GM19463 (cell line): ENCODE measurements around the gene CHIT1.

Experiments
- ATAC-seq: cut with Tn5 transposase; IDR thresholded peaks from one replicate; pipeline ENCODE4 v1.9.1; 2021; ENCODE audit warnings: mild to moderate bottlenecking, moderate library complexity; ENCODE audit not compliant: unreplicated experiment

The CHIT1 gene

DNA sequence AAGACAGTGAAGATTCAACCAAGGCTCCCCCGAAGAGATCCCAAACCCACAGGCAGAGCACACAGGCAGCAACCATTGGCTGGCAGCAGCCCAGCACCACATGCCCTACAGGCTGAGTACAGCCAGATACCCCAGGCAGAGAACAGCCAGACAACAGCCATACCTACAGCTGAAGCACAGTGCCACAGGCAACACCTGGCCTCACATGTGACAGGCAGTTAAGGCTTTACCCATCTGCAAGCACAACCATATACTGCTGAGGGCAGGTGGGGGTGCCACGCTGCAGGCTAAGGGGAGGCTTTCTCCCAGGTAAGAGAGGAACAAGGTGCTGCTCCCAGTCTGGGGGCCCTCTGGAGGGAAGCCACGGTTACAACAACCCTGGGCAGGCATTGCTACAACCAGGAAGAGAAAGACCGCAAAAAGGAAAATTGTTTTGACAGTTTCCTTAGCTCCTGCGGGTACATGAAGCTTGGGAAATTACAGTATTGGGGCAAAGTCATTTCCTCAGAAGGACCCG, 12.3 kb downstream of the CHIT1 start:
- no peak for ATAC-seq

DNA sequence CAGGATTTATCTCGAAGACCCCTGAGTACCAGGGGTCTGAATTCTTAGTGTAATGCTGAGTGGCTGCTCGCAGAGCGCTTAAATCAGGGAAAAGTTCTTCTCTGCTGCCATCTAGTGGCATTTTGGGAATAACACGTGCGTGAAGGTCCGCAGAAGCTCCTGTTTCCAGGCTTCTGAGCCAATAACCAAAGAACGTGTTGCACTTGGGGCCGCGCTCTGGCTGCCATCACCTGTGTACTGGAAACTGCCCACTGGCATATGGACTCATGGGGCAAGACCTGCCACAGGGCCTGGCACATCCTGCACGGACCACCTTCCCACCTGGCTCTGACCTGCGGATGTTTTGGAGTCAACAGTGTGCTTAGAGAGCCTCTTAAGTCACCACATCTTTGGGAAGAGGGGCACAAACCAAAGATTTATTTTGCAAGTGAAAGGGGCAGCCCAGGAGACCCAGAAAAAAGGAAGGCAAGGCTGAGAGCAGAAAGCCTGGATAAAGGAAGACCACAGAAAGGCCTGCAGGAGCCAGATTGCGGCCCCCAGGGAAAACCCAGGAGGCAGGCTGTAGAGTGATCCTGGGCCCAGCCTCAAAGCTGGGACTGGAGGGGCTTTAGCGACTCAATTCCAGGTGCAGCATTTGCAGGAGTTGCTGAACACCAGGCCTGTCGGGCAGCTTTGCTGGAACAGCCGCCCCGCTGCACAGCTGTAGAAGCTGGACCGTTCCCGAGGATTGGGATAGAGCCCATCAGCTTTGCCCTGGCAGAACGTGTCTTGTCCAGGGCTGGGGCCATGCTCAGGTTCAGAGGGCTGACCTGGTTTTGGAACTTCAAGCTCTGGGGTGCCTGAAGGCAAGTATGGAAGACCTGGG, 13.0 kb downstream of the CHIT1 start:
- no peak for ATAC-seq

DNA sequence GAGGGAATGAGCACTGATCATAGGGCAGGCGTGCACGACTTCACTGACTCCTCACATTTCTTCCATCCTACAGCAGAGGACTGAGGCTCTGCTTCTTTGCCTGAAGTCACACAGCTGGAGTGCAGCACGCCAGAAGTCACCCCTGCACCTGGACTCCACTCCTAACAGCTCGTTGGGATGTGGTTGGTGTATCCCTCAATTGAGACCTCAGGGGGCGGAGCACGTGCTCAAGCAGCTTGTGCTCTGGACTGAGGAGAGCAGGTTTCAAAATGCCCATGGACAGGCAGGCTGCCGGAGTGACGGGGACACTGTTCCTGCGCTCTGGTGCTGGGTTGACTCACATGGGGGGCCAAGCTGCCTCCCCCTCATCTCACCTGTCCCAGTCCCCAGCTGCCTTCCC, 13.9 kb downstream of the CHIT1 start:
- no peak for ATAC-seq

DNA sequence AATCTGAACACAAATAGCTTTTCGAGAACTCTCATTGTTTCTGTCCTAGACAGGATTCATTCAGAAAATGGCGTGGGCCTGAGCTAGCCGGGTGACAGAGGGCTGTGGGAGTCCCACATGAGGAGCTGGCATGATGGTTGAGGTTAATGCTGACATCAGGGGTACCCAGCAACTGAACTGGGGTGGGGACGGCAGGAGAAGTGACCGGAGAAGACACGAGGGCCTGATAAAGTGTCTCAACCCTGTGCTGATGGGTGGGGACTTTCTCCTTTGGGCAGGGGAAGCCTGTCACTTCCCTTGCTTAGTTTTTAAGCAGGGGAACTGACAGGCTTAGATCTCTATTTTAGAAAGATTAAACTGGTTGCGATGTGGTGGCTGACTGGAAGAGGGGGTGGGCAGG, 14.6 kb downstream of the CHIT1 start:
- no peak for ATAC-seq

DNA sequence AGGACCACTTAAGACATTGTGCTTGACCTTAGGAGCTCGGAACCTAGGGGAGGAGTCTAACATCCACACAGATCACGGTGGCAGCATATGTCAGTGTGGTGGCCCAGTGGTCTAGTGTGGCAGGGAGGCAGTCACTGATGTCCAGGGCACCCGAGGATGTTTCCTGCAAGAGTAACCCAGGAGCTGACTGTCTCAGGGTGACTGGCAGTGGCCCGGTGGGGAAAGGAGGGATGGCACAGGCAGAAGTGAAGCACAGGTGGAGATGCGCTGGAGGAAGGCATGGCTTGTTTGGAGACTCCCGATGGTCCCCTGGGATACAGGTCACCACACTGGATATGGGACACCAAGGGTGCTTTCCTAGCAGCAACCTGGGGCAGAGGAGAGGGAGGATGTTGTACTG, 16.3 kb downstream of the CHIT1 start:
- no peak for ATAC-seq

DNA sequence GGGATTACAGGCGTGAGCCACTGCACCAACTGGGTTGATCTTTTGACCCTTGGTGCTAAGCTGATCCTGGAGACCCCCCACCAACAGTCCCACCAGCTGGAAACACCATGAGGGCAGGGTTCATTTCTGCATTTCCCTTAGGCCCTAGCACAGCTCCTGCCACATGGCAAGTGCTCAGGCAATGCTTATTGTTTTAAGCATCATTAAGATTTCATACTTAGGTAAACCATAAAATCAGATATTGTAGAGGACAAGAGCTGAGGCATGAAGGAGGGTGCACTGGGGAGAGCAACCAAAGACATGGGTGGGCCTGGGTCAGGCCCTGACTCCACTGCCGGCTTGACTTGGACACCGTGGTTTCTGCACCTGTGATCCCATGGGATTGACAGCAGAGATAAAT, 17.7 kb downstream of the CHIT1 start:
- no peak for ATAC-seq

DNA sequence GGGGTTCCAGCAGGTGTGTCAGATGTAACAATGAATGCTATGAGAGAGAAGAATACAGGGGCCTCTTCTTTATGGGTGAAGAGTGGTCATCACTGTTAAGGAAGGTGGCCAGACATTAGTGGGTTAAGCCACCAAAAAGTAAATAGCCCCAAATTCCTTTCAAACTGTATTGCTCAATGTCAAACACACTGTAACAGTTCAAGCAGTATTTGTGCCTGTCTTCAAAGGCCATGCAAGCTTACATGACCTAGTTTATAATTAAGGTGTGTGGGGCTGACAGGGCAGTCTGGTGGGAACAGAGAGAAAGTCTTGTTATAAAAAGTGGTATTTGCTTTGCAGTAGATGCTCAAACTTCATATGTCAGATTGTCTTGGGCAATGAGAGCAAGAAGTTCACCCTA, 18.5 kb downstream of the CHIT1 start:
- no peak for ATAC-seq

DNA sequence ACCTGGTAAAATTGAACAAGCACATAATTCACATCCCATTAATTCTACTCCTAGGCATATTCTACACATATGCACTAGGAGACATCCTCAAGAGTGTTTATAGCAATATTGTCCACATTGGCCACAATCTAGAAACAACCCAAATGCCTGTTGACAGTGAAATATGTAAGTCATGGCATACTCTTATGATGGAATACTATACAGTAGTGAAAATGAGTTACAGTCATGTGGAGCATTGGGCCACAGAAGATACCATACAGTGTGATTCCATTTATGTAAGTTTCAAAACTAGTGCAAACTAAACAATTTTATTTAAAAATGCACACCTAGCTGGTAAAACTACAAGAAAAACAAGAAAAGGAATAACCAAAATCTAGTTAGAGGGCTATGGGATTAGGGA, 19.1 kb downstream of the CHIT1 start:
- ATAC-seq: no peak

DNA sequence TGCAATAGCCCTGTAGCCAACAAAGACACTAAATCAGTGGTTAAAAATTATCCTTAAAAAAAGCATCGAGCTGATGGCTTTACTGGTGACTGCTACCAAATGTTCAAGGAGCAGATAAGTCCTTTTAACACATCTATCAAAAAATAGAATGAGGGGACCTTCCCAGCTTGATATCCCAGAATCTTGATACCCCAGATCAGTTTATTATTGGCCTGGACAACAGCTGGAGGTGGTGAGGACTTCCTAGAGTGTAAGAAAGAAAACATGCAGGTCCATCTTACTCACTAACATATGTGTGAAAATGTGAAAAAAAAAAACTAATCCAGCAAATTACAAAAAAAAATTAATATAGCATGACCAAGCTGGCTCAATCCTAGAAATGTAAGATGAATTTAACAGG, 21.3 kb downstream of the CHIT1 start:
- ATAC-seq: no peak

DNA sequence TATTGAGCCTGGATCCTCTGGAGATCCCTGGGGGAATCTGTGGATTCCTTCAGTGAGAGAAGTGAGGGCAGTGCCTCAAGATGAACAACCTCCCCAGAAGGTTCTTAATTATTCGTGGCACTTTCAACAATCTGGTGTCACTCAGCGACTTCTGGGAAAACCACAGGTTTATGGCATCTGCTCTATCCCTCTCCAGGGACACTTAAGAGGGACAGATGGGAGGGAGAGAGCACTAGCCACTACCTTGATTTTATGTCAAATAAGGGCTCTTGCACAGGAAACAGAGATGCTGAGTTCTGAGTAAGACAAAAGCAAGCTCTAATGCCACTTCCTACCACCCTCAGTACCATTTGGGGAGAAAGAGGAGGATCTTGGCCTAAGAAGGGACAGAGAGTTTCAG, 21.7 kb downstream of the CHIT1 start:
- no peak for ATAC-seq

DNA sequence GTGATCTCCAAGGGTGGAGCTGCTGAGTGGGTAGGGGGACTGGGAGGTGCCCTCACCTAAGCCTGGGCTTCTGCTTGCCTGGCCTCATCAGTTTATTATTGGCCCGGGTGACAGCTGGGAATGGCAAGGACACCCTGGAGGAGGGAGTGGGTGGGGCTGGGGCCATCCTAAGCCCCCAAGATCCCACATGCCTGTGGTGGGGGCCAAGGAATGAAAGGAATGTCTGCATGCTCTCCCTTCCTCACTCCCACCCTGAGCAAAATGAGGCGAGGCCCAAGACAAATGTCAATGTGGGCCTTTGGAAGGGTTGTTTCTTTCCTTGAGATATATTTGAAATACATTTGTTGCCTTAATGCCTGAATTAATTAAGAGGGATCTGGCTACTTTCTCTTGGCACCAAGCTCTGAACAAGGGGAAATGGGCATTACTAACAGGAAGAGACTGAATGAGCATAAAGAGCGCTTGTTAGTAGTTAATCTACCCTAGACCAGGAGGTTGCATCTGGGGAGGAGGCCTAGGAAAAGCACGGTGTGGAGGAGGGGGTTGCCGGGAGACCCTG, 23.3 kb downstream of the CHIT1 start:
- no peak for ATAC-seq

DNA sequence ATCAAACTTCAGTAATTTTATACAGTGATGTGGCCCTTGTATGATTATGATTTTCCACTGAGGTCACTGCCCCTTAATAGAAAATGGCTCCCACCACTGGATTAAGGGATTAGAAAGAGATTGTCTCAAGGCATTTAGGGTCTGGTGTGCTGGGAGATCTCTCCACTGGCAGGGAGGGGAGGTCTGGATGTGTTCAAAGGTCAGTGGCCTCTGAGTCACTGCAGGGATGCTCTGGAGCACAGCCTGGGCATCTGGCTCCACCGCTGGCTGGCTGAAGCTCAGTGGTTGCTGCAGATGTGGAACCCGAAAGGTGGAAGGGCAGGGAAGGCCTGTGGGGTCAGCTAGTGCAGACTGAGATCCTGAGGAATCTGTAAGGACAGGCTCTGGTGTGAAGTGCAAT, 24.7 kb downstream of the CHIT1 start:
- ATAC-seq: no peak

DNA sequence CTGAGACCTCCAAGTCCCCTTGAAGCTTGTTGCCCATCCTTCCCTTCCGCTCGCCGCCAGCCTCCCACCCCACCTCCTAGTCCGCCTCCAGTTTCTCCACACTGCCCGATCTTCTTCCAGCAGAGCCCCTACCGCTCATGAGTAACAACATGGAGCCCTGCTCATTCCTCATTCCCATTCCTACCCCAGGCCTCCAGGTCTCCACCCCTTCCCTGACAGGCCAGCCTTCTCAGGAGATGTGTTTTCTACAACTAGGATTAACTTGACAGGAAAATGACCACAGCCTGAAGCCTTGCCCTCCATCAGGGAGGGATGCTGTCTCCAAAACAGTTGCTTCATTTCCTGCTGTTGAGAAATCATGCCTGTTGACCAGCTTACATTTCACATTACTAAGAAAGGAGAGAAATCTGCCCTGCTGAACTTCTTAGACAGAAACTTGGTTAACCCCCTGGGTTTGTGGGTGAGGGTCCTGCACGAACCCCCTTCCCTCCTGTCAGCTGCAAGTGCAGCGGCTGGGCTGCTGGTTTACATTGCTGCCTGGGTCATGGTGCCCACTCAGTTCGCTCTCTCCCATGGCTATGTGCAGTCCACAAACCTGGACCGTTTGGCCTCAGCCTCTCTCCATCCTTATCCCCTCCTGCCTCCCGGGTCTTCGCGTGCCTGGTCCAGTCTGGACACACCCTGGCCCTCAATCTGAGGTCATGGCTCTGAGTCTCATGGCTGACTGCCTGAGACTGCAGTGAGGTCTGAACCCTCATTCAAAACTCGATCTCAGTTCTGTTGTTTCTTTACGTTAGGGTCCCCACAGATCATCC, 26.8 kb downstream of the CHIT1 start:
- no peak for ATAC-seq

DNA sequence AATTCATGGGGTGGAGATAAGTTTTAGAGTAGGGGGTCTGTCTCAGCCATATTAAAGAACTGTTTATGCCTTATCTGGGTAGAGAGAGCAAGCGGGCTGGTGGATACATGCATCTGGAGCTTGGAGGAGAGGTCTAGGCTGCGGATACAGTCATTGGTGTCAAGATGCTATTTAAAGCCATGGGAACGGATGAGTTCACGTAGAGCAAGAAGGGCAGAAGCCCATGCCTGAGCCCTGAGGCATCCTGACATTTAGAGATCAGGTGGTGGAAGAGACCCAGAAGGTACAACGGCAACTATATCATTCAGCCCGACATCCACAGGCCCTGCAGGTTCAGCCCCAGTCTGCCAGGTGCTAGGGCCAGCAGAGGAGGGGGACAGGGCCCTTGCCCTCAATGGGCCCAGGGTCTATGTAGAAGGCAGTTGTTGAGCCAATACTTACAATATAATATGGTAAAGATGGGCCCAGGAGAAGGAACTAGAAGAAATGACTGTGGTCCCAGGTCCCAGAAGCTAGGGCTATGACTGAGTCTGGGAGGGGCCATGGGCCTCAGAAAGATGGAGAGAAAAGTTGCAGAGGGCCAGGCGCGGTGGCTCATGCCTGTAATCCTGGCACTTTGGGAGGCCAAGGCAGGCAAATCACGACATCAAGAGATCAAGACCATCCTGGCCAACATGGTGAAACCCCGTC, 27.8 kb downstream of the CHIT1 start:
- no peak for ATAC-seq

DNA sequence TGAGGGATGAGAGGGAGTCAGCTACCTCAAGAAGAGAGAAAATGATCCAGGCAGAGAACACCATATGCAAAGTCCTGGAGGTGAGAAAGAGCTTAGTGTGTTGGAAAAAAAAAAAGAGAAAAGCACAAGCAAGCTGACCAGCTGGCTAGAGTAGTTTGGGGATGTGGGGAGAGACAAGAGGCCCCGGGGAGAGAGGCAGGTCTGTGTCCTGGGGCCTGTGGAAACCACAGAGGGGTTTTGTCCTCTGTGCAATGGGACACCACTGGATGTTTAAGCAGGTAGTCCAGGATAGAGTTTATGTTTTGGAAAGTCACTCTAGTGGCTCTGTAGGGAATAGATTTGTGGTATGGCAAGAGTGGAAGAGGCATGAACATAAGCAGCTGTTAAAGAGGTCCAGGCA, 28.6 kb downstream of the CHIT1 start:
- ATAC-seq: no peak

DNA sequence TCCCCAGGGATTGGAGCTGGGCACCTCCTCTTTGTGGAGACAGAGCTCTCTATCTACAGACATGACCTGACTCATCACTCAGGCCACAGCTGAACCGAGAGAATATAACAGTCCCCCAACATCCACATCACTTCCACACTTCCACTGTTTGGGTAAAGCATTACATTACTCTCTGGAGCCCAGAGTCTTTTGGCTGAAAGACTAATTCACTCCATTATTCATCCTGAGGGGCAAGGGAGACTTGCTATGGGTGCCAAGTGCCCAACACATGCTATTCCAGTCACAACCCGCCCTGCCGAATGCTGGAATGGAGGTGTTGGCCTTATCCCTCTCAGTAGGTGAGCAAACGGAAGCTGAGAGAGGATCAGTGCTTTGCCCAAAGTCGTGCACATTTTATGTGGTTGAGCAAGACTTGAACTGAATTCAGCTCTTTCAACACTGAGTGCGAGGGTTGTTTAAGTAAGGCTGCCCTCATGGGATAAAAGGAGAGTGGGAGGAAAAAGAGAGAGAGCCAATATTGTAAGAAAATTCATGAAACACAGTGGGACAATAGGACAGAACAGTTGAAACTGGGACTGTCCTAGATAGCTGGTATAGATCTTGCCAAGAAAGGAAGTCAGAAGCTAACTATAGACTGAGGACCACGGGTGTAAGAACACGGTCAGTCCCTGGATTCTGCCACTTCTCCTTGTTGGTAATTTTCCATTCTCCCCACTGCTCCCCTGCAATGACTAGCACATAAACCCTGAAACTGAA, 29.5 kb downstream of the CHIT1 start:
- ATAC-seq: no peak

DNA sequence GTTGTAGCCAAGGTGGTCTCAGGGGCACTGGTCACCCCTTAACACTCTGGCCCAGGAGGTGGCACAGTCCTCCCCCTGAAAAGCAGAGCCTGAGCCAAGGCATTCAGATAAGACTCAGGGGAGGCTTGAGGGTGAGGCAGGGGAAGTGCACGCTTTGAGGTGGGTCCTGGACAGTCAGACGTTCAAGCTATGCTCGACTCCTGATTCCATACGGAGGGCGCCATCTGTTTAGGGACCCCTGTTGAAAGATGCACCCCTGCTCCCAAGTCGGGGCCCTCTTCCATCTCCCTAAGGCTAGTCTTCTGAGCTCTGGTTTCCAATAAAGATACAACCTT, 30.0 kb downstream of the CHIT1 start:
- ATAC-seq: no peak

DNA sequence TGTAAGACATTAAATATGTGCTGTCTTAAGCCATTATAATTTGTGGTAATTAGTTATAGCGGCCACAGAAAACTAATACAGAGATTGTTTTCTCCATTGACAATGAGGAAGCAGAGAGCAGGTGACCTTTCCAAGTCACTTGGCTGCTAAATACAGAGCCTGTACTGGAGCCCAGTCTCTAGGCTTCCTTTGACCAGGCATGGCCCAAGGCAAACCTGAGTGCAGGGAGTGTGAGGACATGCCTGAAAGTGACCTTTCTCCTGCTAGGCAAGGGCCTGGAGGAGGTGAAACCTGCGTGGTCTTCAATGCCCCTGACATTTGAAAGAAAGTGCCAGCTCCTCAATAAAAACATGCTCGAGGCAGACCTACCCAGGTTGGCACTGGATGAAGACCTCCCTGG, 30.5 kb downstream of the CHIT1 start:
- no peak for ATAC-seq

DNA sequence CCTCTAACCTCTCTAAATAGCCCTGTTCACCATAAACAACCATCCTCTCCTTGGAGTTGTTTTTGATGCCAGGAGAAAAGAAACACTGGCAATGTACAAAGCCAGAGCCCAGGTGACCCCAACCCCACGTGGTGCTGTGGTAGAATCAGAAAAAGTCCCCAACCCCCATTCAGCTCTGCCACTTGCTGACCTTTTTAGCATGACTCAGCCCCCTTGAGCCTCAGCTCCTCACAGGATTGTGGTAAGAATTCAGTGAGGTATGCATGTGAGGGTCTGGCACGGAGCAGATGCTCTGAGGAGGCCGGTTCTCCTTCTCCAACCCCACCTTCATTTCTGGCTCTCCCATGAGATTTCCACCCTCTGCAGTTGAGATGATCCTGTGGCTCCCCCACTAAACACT, 31.8 kb downstream of the CHIT1 start:
- no peak for ATAC-seq

DNA sequence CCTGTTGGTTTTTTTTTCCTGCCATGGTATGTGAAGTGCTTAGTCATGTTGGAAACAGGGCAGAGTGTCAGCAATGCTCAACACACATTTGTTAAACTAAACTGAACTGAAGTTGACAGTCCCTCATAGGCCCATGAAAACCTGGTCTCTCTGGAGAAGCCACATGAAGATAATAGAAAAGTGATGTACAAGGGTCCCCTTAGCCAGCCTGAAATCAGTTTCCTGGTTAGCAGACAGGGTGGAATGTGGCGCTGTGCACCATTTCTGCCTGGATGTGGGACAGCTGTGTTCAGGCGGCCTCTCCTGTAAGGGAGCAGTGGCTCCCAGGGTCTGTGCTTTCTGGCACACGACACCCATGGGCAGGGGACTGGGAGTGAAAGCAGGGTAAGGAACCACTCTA, 33.1 kb downstream of the CHIT1 start:
- ATAC-seq: no peak

DNA sequence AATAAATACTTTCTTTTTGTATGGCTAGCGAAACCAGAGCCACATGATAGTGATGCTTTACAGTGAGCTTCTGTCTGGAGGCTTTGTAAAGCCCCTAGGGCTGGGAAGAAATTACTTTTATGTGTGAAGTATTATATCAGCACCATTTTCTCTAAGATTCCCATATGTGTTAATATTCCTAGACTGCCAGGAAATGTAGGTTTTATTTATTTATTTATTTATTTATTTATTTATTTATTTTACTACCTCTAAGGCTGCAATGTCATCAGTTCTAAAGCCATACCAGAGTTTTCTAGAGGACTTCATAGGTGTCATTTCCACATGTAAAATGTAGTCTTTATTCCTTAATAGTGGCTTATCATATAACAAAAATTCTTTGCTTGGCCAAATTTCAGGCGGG, 38.5 kb downstream of the CHIT1 start:
- ATAC-seq: no peak
